GM06990 (cell line): Measurements from ENCODE around the gene TBCEL.

Source experiments
- DNase-seq: peaks from one replicate; pipeline ENCODE4 v3.0.0-alpha.2; 2011; ENCODE audit not compliant: insufficient read length; ENCODE audit errors: extremely low read depth
- H3K27me3 ChIP-seq: replicated peaks from 2 replicates; pipeline ENCODE4 v1.6.0; 2011; ENCODE audit warnings: low read length; ENCODE audit not compliant: control insufficient read depth, insufficient read depth
- H3K36me3 ChIP-seq: 2 replicates; pipeline ENCODE4 v1.5.1; 2011; ENCODE audit warnings: low read length; ENCODE audit not compliant: control insufficient read depth, insufficient read depth
- H3K4me3 ChIP-seq: replicated peaks from 2 replicates; pipeline ENCODE4 v1.5.1; 2011; ENCODE audit warnings: low read depth, mild to moderate bottlenecking, control low read depth, low read length
- TF ChIP-seq, protein P1 (sequence below): IDR thresholded peaks from 2 replicates; pipeline ENCODE4 v1.5.1; 2011; ENCODE audit warnings: low read length, control low read depth, mild to moderate bottlenecking, inconsistent platforms; ENCODE audit not compliant: insufficient read depth, poor library complexity, severe bottlenecking

TBCEL gene

GRCh38 chr11:121057922-121058321 is 34.0 kb downstream of the TBCEL start:
- H3K36me3 ChIP-seq, result peaks cover 1% of the 10 kb centered on the region; the same call in 1 of the 2 replicates

GRCh38 chr11:121058941-121059340 is 35.0 kb downstream of the TBCEL start:
- DNase-seq, result no peak
- Histone ChIP-seq H3K4me3 (no peak overlapping the region), H3K36me3 (peaks cover 1% of the 10 kb centered on the region; the same call in 1 of the 2 replicates), H3K27me3 (no peaks in the 10 kb centered on the region)
- TF ChIP-seq, protein P1, sequence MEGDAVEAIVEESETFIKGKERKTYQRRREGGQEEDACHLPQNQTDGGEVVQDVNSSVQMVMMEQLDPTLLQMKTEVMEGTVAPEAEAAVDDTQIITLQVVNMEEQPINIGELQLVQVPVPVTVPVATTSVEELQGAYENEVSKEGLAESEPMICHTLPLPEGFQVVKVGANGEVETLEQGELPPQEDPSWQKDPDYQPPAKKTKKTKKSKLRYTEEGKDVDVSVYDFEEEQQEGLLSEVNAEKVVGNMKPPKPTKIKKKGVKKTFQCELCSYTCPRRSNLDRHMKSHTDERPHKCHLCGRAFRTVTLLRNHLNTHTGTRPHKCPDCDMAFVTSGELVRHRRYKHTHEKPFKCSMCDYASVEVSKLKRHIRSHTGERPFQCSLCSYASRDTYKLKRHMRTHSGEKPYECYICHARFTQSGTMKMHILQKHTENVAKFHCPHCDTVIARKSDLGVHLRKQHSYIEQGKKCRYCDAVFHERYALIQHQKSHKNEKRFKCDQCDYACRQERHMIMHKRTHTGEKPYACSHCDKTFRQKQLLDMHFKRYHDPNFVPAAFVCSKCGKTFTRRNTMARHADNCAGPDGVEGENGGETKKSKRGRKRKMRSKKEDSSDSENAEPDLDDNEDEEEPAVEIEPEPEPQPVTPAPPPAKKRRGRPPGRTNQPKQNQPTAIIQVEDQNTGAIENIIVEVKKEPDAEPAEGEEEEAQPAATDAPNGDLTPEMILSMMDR, result no peak

More at GRCh38 chr11:121057922-121058321, 34.0 kb downstream of the TBCEL start:
- TF ChIP-seq, protein P1, result no peak
- DNase-seq, result peak; percentile 24
- no peaks in the 10 kb centered on the region for H3K27me3 ChIP-seq
- H3K4me3 ChIP-seq, result no peak overlapping the region

DNA sequence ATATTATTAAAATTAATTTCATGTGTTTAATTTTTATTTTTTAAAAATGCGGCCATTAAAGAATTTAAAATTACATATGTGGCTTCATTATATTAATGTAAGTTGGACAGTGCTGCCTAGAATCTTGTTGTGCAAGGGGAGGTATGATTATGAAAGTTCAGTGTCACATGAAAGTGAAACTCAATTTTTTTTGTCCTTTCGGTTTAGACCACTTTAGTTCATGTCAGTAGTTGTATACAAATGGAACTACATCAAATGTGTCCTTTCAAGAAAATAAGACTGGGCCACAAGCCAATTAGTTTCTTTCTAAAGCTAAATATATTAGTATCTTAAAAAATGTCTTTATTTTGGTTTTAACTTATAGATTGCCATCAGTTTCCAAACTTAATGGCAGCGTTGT is 35.7 kb downstream of the TBCEL start:
- DNase-seq, result peak; percentile 58
- no peaks in the 10 kb centered on the region for H3K27me3 ChIP-seq
- H3K36me3 ChIP-seq, result peaks cover 1% of the 10 kb centered on the region; the same call in 1 of the 2 replicates
- H3K4me3 ChIP-seq, result no peak overlapping the region
- TF ChIP-seq, protein P1, result no peak

GRCh38 chr11:121063728-121064127 is 39.8 kb downstream of the TBCEL start:
- TF ChIP-seq, protein P1, result no peak
- DNase-seq, result no peak
- Histone ChIP-seq H3K36me3 (peaks cover 1% of the 10 kb centered on the region; the same call in 1 of the 2 replicates), H3K4me3 (no peak overlapping the region), H3K27me3 (no peaks in the 10 kb centered on the region)

DNA sequence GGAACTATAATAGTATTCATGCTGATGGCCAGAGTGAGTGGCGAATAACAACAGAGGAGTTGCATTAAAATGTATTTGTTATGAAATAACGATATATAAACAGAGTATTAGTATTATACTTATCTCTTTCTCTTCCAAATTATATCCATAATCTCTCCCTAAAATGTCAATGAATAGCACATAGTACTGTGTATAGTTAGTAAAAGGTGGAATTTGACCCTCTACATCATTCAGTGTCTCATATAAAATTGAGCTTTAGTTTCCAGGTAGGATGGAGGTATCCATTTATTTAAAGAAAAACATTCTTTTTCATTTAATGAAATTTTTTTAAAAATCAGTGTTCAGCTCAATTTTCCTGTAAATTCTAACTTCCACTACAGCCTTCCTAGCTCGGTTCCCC is 42.7 kb downstream of the TBCEL start:
- TF ChIP-seq, protein P1, result no peak
- Histone ChIP-seq H3K36me3 (peaks cover 1% of the 10 kb centered on the region; the same call in 1 of the 2 replicates), H3K27me3 (no peaks in the 10 kb centered on the region), H3K4me3 (no peak overlapping the region)
- no peak for DNase-seq

DNA sequence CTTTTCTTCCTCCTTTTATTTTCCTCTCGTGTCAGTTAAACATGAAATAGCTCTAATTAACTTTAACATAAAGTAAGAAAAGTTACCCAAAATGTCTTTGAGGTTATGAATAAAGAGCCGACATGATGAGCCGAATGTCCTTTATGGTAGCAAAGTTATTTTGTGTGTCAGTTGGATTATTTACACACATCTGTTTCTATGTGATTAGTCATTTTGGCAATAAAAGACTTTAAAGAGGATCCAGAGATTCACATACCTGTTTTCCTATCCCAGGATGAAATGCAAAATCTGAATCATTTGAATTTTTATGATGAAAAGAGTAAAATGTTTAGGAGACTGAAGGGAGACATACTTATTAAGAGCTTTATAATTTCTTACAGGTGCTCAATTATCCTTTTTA is 43.1 kb downstream of the TBCEL start:
- Histone ChIP-seq H3K4me3 (no peak overlapping the region), H3K27me3 (no peaks in the 10 kb centered on the region), H3K36me3 (peaks cover 1% of the 10 kb centered on the region; the same call in 1 of the 2 replicates)
- DNase-seq, result no peak
- TF ChIP-seq, protein P1, result no peak
